NCI-H2227 (cell line): ENCODE results near the gene TRIM24.
"Not testable (repeated sequence)": the region's sequence is repeated elsewhere in the genome, so short reads cannot be mapped to it uniquely, and the experiment has no call there.

ENCODE experiments used
- DNase-seq: peaks from one replicate; lab custom pipeline; 2025; ENCODE audit not compliant: unreplicated experiment; lab: John Stamatoyannopoulos, UW

TRIM24 gene

DNA sequence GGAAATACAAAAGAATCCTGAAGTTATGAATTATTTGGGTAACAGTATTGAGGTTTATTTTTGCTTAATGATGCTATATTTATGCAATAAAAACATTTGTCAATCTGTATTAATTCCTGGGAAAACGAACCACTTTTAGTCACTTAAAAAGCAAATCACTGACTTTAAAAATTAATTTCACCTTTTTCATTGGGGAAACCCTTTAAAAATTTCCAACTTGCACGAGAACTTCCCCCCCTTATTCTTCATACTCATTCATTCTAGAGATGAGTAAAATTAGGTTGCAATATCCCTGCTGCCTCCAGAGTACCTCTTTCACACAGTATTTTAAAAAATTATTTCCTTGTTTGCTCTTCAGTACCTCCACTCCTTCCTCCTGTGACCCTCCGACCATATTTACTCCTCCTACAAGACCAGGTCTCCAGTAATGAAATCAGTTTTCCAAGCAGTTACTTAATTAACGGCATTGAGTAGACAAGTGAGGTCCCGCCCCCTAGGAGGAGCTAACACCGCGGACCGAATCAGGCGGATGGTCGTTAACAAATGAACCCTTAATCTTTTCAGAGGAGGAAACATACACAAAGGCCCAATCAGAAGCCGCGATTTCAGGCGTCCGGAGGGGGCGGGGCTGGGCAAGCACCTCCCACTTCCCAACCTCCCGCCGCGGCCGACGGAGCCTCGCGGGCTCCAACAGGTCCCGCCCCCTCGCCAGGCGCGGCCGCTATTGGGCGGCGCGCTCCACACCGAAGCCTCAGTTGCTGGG, 465 bp upstream of the TRIM24 start:
- peak; percentile 99 for DNase-seq

GRCh38 chr7:138460649-138461607, 869 bp downstream of the TRIM24 start:
- DNase-seq = peak; percentile 72

DNA sequence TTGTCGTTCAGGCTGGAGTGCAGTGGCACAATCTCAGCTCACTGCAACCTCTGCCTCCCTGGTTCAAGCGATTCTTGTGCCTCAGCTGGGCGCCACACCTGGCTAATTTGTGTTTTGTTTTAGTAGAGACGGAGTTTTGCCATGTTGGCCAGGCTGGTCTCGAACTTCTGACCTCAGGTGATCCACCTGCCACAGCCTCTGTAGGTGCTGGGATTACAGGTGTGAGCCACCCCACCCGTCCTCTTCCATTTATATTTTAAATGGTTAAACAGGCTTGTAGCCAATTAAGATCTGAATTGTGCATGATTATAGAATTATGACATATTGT, 3.2 kb downstream of the TRIM24 start:
- DNase-seq = not testable (repeated sequence)

- no peak for DNase-seq
Observed at GRCh38 chr7:138465046-138465445, 5.0 kb downstream of the TRIM24 start.

- not testable (repeated sequence) for DNase-seq
Observed at GRCh38 chr7:138466069-138466756, 6.2 kb downstream of the TRIM24 start.

- DNase-seq = no peak
Observed at GRCh38 chr7:138468244-138469123, 8.4 kb downstream of the TRIM24 start.

DNA sequence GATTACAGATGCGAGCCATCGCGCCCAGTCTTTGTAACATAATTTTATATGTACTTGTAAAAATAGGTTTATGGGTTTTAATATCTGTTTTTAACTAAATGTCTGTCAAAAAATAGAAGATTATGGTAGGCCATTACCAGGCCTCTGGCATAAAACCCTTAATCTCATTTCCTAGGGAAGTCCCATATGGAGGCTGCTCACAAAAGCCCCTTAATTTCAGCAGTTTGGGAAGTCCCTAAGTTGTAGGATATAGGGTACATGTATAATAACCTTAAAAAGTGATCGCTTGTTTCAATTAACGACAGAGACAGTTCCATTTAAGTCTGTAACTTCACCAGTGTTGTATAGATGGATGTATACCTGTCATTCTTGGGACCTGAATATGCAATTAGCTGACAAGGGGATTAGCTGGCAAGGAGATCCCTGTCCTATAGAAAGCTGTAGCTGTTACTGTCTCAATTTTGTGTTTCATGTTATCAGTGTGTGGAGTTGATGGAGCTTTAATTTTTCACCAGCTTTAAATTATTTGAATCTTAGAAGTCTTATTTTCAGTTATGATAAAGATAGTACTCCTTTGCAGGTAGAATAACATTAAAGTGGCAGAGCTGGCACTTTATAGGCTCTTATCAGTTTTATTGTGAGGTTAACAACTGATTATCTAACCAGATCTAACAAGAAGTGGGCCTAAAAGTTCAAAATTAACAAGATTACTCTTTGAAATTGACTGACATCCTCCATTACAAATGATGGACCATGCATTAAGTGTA, 10.5 kb downstream of the TRIM24 start:
- no peak for DNase-seq

DNA sequence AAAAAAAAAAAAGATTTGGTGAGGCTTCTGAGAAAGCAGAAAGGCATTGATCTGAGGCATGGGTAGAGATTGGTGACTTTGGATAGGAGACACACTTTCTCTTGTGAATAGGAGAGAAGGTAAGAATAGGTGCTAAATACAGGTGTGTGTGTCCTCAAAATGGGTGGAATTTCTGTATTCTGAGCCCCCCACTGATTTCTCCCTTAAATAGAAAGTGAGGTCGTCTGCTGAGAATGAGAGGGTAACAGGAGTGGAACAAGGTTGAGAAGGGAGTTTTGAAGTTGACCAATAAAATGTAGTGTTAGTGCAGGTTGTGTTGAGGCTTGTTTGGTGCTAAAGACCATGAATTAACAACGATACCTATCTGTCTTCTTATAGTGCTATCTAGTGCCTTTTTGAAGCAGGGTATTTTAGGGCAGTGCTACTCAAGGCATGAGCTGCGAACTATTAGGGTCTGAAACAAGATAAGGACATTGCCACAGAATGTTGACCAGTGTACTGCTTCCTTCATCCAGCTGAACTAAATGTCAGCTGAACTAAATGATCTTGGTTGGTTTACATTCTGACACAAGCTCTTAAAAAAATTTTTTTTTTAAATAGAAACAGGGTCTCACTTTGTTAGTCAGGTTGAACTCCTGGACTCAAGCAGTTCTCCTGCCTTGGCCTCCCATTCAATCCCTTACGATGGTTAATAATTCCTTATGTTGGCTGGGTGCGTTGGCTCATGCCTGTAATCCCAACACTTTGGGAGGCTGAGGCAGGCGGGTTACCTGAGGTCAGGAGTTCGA, 12.4 kb downstream of the TRIM24 start:
- DNase-seq = no peak

- DNase-seq = no peak
Observed at GRCh38 chr7:138475377-138475776, 15.3 kb downstream of the TRIM24 start.

DNA sequence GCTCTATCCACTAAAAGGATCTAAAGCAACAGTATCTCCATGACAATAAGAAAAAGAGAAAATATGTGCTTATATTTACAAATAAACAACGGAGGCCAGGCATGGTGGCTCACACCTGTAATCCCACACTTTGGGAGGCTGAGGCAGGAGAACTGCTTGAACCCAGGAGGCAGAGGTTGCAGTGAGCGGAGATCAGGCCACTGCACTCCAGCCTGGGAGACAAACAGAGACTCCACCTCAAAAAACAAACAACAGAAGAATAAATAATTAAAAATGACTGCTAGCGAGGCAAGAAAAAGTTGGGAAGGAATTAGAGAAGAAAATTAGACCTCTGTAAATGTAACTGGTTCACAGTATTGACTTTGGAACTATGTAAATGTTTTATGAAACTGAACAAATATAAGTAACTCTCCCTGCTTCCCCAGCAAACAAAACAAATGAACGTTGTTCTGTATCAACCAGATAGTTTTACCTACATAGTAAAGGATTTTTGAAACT, 17.1 kb downstream of the TRIM24 start:
- DNase-seq = no peak

GRCh38 chr7:138477581-138477980, 17.5 kb downstream of the TRIM24 start:
- no peak for DNase-seq

- DNase-seq = no peak
Observed at GRCh38 chr7:138478499-138478908, 18.4 kb downstream of the TRIM24 start.

DNA sequence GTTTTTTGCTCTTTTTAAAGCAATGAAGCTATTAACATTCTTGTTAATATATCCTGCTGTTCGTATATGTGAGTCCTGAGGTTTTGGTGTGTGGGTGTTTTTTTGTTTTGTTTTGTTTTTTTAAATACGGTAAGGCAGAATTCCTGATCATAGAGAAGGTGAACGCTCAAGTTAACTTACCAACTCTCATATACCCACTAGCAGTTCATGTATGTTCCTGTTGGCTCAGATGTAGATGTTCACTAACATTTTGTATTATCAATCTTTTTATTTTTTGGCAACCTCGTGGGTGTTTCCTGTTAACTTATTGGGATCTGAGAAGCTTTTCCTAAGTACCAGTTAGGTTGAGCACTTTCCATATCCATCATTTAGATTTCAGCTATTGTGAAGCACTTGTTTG, 20.5 kb downstream of the TRIM24 start:
- no peak for DNase-seq

GRCh38 chr7:138481447-138482380, 21.7 kb downstream of the TRIM24 start:
- no peak for DNase-seq

DNA sequence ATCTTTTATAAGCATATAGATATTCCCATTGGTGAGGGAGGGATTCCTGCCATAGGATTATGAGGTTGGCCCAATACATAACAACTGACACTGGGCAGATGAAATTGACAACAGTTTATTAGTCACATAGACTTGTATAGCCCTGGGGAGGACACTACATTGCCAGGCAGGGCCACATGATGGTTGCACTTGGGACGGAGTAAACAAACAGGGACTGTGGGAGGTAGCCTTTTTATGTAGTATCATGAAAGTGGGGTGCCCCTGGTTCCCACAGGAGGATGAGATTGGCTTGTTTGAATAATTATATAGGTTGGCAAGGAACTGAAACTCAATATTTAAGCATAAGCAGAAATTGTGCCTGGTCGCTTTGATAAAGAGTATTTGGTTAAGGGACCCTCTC, 23.5 kb downstream of the TRIM24 start:
- no peak for DNase-seq

GRCh38 chr7:138485508-138485907, 25.4 kb downstream of the TRIM24 start:
- not testable (repeated sequence) for DNase-seq

DNA sequence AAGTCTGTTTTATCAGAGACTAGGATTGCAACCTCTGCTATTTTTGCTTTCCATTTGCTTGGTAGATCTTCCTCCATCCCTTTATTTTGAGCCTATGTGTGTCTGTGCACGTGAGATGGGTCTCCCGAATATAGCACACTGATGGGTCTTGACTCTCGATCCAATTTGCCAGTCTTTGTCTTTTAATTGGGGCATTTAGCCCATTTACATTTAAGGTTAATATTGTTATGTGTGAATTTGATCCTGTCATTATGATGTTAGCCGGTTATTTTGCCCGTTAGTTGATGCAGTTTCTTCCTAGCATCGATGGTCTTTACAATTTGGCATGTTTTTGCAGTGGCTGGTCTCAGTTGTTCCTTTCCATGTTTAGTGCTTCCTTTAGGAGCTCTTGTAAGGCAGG, 29.1 kb downstream of the TRIM24 start:
- not testable (repeated sequence) for DNase-seq
